ENCODE measurements around the gene SLC16A5.
A peak's percentile ranks its signal among the peaks of the same experiment; 100 is the strongest.
"Not testable (repeated sequence)": the region's sequence is repeated elsewhere in the genome, so short reads cannot be mapped to it uniquely, and the experiment has no call there.

Gene SLC16A5

GRCh38 chr17:75064460-75064859 lies 23.3 kb upstream of the SLC16A5 start:
- no peak for DNase-seq

GRCh38 chr17:75064867-75065561 lies 22.7 kb upstream of the SLC16A5 start:
- DNase-seq, result no peak

- no peak for DNase-seq
These were observed 22.1 kb upstream of the SLC16A5 start for GRCh38 chr17:75065562-75066151.

- DNase-seq, result no peak
These were observed 19.9 kb upstream of the SLC16A5 start for GRCh38 chr17:75067856-75068255.

GRCh38 chr17:75068750-75069149 lies 19.0 kb upstream of the SLC16A5 start:
- DNase-seq, result no peak

GRCh38 chr17:75069783-75070182 lies 18.0 kb upstream of the SLC16A5 start:
- DNase-seq, result no peak

GRCh38 chr17:75071478-75072271 lies 16.1 kb upstream of the SLC16A5 start:
- DNase-seq, result not testable (repeated sequence)

- not testable (repeated sequence) for DNase-seq
These were observed 14.8 kb upstream of the SLC16A5 start for GRCh38 chr17:75072909-75073308.

GRCh38 chr17:75073618-75074047 lies 14.1 kb upstream of the SLC16A5 start:
- DNase-seq, result no peak

- no peak for DNase-seq
These were observed 13.2 kb upstream of the SLC16A5 start for GRCh38 chr17:75074532-75074931.

- DNase-seq, result no peak
These were observed 12.0 kb upstream of the SLC16A5 start for GRCh38 chr17:75075597-75076336.

GRCh38 chr17:75077072-75077495 lies 10.7 kb upstream of the SLC16A5 start:
- no peak for DNase-seq

GRCh38 chr17:75077496-75078283 lies 10.1 kb upstream of the SLC16A5 start:
- DNase-seq, result peak; percentile 56

- DNase-seq, result no peak
These were observed 9.3 kb upstream of the SLC16A5 start for GRCh38 chr17:75078284-75079022.

GRCh38 chr17:75079023-75079373 lies 8.8 kb upstream of the SLC16A5 start:
- DNase-seq, result no peak

- no peak for DNase-seq
These were observed 5.9 kb upstream of the SLC16A5 start for GRCh38 chr17:75081611-75082540.

- DNase-seq, result no peak
These were observed 5.1 kb upstream of the SLC16A5 start for GRCh38 chr17:75082683-75083082.

GRCh38 chr17:75084039-75084660 lies 3.6 kb upstream of the SLC16A5 start:
- DNase-seq, result no peak

GRCh38 chr17:75086496-75087181 lies 1.1 kb upstream of the SLC16A5 start:
- no peak for DNase-seq
